CD4-positive, alpha-beta T cell treated with Interleukin-21 for 1 hour (primary cell): ENCODE data around the gene PLEKHB1.

Experiments
- DNase-seq: peaks from one replicate; pipeline ENCODE4 v3.0.0-alpha.2; 2020

PLEKHB1 gene

DNA sequence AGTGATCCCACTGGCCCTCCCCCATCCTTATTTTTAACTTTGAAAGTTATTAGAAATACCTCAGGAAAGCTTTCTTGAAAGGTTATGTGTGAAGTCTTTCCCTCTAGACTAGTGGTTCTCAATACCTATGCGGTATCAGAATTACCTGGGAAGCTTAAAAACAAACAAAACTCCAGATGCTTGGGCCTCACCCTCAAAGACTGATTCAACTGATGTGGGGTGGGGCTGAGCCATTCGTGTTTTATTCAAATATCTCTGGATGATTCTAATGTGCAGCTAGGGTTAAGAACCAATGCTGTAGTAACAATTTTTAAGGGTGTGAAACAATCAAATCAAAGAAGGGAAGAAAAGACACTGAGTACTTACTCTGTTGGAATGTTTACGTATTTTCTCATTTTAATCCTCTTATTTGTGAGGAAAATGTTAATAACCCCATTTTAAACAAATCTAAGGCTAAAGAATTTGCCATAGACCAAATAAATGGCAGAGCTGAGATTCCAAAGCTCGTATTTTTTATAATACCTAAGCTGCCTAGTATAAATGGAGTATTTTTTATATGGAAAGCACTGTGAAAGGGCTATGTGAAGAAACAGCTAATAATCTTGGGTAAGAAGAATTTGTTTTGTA lies 47.6 kb downstream of the PLEKHB1 start:
- DNase-seq, result no peak

DNA sequence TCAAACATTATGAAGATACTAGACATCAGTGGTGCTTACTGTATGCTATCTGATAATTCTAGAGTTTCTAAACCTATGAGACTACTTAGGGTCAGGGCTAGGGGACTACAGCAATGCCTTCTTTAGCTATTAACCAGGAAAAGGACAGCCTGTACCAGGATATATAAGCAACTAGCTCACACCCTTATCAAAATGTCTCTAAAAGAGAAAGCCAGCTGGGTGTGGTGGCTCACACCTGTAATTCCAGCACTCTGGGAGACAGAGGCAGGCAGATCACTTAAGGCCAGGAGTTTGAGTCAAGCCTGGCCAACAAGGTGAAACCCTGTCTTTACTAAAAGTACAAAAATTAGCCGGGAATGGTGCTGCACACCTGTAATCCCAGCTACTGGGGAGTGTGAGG lies 58.7 kb downstream of the PLEKHB1 start:
- DNase-seq, result no peak

DNA sequence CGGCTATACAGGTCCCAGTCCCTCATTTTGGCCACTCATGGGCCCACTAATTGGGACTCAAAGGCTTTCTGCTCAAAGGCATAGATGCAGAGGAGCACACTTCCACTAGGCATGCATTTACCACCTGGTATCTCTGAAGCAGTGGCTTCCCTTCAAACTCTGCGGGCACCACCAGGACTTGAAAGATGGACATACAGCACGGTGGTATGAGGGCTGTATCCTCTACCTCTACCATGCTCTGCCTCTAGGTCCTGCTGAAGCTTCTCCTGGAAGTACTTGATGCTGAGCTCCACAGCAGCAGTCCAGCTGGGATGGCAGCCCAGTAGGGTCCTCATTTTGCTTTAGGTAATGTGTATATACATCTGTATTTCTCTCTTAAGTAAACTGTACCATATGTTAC lies 64.6 kb downstream of the PLEKHB1 start:
- no peak for DNase-seq
